ENCODE measurements around the gene B3GNT4.
A peak's percentile ranks its signal among the peaks of the same experiment; 100 is the strongest.
"Not testable (repeated sequence)": the region's sequence is repeated elsewhere in the genome, so short reads cannot be mapped to it uniquely, and the experiment has no call there.

The B3GNT4 gene

GRCh38 chr12:122225683-122226365, 22.3 kb downstream of the B3GNT4 start, which contains the start of gene DIABLO:
Gene DIABLO (minus strand): TSS chr12:122226052. CDS start chr12:122226014, 38 bp downstream.
- peak; percentile 96 for DNase-seq

GRCh38 chr12:122226366-122227125, 23.0 kb downstream of the B3GNT4 start:
- no peak for DNase-seq

- DNase-seq = peak; percentile 43
These were observed 23.8 kb downstream of the B3GNT4 start for GRCh38 chr12:122227341-122227740.

GRCh38 chr12:122228092-122228491, 24.6 kb downstream of the B3GNT4 start:
- DNase-seq = no peak

DNA sequence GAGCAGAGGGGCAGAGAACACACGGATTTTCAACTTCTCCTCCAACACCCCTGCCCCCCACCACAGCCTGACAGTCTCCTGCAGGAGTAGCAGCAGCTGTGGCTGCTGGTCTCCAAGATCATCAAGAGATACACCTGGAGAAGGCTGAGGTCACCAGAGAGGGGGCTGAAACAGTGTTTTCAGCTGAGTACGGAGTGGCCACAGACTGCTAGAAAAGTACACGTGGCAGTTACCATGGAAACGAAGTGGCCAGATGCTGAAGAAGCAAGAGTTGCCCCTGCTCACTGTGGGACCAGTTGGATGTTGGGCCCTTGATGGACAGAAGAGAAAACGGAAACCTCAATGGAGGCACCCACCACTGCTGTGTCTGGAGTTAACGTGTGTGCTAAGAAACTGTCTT, 27.3 kb downstream of the B3GNT4 start:
- DNase-seq = no peak

DNA sequence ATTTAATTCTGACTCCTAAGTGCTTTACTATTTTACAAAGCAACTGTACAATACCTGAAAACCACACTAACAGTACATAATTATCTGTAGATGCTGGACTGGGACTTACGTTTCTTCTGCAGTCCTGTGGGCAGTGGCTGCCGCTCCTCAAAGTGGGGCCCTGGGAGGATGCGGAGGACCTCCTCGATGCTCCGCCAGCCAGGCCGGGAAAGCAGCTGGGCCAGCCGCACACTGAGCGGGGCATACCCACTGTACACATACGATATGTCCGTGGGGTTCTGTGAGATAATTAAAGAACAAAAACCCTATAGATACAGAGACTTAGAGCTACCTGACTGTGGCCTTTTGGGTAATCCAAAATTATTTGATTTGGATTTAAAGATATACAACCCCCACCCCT, 29.2 kb downstream of the B3GNT4 start:
- DNase-seq = no peak

GRCh38 chr12:122235741-122236140, 32.2 kb downstream of the B3GNT4 start:
- DNase-seq = no peak

GRCh38 chr12:122238861-122239260, 35.4 kb downstream of the B3GNT4 start:
- DNase-seq = no peak

DNA sequence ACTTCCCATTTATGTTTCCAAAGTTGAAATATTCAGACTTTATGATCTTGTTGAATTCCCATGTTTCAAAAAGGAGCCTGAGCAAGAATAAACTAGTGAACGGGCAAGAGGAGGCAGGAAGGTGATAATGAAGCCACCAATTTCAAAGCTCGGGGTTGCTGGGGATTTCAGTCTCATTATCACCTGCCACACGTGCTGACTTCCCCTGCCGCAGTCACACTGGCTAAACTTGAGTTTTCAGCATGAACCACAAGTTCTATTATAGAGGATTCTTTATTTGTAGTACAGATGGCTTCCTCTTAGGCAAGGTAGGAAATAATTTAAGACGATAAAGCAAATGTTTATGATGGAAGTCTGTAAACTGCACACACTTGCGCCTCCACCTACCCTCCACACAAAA, 40.5 kb downstream of the B3GNT4 start:
- no peak for DNase-seq

GRCh38 chr12:122244565-122245371, 41.3 kb downstream of the B3GNT4 start:
- DNase-seq = no peak

GRCh38 chr12:122245553-122245952, 42.0 kb downstream of the B3GNT4 start:
- DNase-seq = no peak

DNA sequence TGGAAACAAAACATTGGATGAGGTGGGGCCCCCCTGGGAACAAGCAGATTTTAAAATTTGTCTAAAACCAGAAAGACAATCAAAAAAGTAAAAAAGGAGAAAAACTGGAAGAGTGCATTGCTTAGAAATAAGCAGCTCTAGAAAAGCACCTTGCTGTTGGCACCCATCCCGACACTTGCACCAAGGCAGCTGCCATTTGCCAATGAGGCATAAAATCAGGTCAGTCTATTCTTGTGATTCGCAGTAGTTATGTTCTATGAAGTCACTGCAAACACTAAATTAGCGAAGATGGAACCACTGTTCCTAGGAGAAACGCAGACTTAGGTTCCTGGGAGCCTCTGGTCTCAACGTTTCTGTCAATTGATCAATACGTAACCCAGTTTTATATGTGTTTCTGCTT, 46.5 kb downstream of the B3GNT4 start:
- no peak for DNase-seq

DNA sequence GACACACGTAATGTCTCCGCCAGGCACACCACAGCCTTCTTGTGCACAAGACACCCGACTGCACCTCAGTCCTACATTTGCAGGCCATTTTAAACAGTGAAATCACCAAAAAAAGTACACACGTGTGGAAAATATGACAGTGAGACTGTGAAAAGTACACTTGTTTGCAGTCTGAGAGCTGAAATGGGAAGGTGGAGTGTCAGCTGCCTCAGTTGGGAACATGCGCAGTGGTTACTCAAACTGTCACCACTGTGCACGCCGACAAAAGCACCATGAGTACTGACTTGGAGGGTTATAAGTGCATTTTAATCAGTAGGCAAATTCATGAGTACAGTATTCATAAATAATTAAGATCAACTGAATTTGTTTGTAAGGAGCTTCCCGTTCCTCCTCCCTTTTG, 47.0 kb downstream of the B3GNT4 start:
- DNase-seq = no peak

DNA sequence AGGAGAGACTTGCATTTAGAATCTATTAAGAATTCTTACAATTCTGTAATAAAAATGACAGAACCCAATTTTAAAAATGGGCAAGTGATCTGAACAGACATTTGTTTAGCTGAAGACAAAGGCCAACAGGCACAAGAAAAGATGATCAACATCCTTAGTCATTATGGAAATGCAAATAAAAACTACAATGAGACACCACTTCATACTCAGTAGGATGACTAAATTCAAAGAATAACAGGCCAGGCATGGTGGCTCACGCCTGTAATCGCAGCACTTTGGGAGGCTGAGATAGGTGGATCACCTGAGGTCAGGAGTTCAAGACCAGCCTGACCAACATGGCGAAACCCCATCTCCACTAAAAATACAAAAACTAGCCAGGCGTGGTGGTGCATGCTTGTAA, 55.0 kb downstream of the B3GNT4 start:
- not testable (repeated sequence) for DNase-seq

Measured in NCI-H187 treated with DMSO at 0.1 percent for 48 hours (cell line).